ENCODE results near the gene PRR33. TPM values are rescaled to one million over a fixed set of nuclear protein-coding genes. Genes with fewer than 3 reads are reported as not detected.

PRR33 gene
- total and polyA plus RNA-seq, 7 donors: 0.13 TPM; not detected in 6

DNA sequence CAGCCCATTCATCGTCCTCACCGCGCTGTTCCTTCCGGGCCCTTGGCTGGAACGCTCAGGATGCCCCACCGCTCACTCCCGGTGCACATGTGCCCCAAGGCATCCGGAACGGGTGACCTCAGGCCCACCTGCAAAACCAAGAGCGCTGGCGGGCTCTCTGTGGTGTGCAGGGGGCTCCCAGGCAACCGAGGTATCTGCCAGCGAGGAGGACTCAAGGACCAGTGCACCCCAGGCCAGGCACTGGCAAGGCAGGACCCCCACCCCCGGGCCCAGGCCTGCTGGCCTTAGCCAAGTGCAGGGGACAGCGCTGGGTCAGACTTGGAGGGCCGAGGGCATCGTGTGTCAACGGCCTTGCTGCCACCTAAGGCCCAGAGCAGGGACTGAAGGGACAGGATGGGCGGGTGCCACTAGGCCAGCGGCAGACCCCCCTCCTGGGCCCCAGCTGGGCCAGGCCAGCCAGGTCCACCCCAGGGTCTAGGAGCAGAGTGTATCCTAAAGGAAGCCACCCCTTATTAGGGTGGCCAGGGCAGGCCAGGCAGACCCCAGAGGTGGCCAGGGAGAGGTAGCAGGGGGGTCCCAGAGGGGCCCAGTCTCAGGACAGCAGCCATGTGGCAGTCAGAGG is 36.3 kb upstream of the PRR33 start:
- WGBS, 2 donors: 83 to 84% methylated on average over 20 of the region's 20 CpGs
- DNase-seq: no peak
- H3K4me3 ChIP-seq: no peak overlapping the region

DNA sequence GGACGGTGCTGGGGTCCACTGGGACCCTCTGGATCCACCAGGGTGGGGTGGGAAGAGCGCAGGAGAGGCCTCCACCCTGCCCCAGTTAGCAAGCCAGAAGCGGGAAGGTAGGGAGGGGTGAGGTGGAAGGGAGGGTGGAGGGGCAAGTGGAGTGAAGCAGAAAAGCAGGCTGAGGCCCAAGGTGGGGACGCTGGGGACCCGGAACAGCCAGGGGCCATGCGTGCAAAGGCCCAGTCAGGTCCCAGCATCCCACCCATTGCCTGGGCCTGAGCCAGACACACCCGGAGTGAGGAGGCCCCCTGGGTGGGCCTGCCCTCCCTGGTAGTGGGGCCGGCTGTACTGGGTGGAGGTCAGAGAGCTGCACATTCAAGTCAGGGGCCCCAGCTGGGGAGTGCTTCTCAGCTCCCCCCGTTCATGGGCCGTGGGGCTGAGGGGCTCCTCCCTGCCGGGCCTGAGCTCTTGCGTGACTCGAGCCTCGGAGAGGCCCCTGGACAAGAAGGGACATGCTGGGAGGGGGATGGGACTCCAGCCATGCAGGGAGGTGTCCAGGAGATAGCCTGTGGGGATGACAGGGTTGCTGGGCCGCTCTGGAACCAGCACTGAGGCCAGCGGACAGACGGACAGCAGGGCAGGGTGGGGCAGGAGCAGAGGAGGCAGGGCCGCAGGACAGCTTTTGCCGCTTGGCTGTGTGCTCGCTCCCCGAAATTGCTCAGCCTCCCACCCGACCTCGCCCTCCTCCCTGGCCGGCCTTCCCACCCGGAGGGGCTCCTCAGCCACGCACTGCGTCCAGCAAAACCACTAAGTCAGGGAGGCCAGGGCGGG is 35.5 kb upstream of the PRR33 start:
- WGBS, 2 donors: 62 to 70% methylated on average over 28 of the region's 28 CpGs
- intact Hi-C loops (cut with DNase I): no loop called here
- no peak for DNase-seq

More for the DNA sequence above, 36.3 kb upstream of the PRR33 start:
- Histone ChIP-seq H3K4me1 (no peaks in the 10 kb centered on the region), H3K27me3 (no peaks in the 10 kb centered on the region), H3K36me3 (no peaks in the 10 kb centered on the region), H3K9me3 (no peaks in the 10 kb centered on the region), H3K27ac (peak overlapping the region in 2 of 4 donors; percentile 5 to 68)
- intact Hi-C loops (cut with DNase I): no loop called here
- TF ChIP-seq, protein P1, sequence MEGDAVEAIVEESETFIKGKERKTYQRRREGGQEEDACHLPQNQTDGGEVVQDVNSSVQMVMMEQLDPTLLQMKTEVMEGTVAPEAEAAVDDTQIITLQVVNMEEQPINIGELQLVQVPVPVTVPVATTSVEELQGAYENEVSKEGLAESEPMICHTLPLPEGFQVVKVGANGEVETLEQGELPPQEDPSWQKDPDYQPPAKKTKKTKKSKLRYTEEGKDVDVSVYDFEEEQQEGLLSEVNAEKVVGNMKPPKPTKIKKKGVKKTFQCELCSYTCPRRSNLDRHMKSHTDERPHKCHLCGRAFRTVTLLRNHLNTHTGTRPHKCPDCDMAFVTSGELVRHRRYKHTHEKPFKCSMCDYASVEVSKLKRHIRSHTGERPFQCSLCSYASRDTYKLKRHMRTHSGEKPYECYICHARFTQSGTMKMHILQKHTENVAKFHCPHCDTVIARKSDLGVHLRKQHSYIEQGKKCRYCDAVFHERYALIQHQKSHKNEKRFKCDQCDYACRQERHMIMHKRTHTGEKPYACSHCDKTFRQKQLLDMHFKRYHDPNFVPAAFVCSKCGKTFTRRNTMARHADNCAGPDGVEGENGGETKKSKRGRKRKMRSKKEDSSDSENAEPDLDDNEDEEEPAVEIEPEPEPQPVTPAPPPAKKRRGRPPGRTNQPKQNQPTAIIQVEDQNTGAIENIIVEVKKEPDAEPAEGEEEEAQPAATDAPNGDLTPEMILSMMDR (IDR thresholded peaks at IDR 0.05): no peak
- no peak for TF ChIP-seq POLR2A (IDR thresholded peaks at IDR 0.05)
- TF ChIP-seq POLR2AphosphoS5 (IDR thresholded peaks at IDR 0.05): no peak
- no peak for TF ChIP-seq EP300 (IDR thresholded peaks at IDR 0.05)

GRCh38 chr11:1926156-1927025 is 34.7 kb upstream of the PRR33 start:
- H3K27ac ChIP-seq: peak overlapping the region in 1 of 4 donors; percentile 68
- TF ChIP-seq, protein P1 (IDR thresholded peaks at IDR 0.05): no peak
- no peak for TF ChIP-seq POLR2AphosphoS5 (IDR thresholded peaks at IDR 0.05)
- TF ChIP-seq POLR2A (IDR thresholded peaks at IDR 0.05): no peak
- no peak for TF ChIP-seq EP300 (IDR thresholded peaks at IDR 0.05)
- intact Hi-C loops (cut with DNase I): no loop called here
- DNase-seq: no peak
- H3K36me3 ChIP-seq: no peaks in the 10 kb centered on the region
- no peaks in the 10 kb centered on the region for H3K4me1 ChIP-seq
- 81 to 88% methylated on average over 41 of the region's 41 CpGs for WGBS, 2 donors
- no peak overlapping the region for H3K4me3 ChIP-seq
- H3K9me3 ChIP-seq: no peaks in the 10 kb centered on the region
- no peaks in the 10 kb centered on the region for H3K27me3 ChIP-seq

More for the DNA sequence above, 35.5 kb upstream of the PRR33 start:
- Histone ChIP-seq H3K4me3 (no peak overlapping the region), H3K9me3 (no peaks in the 10 kb centered on the region), H3K4me1 (no peaks in the 10 kb centered on the region), H3K27me3 (no peaks in the 10 kb centered on the region), H3K36me3 (no peaks in the 10 kb centered on the region), H3K27ac (peak overlapping the region in 3 of 4 donors; percentile 5 to 68 (median 14))
- TF ChIP-seq POLR2AphosphoS5 (IDR thresholded peaks at IDR 0.05): no peak
- no peak for TF ChIP-seq POLR2A (IDR thresholded peaks at IDR 0.05)
- TF ChIP-seq, protein P1 (IDR thresholded peaks at IDR 0.05): no peak
- no peak for TF ChIP-seq EP300 (IDR thresholded peaks at IDR 0.05)

- no peak overlapping the region for H3K27ac ChIP-seq
- 86 to 92% methylated on average over 23 of the region's 23 CpGs for whole genome bisulfite sequencing, 2 donors
- no peaks in the 10 kb centered on the region for H3K4me1 ChIP-seq
- intact Hi-C loops (cut with DNase I): no loop called here
- no peaks in the 10 kb centered on the region for H3K36me3 ChIP-seq
- no peak for TF ChIP-seq POLR2AphosphoS5 (IDR thresholded peaks at IDR 0.05)
- no peak for TF ChIP-seq EP300 (IDR thresholded peaks at IDR 0.05)
- TF ChIP-seq POLR2A (IDR thresholded peaks at IDR 0.05): no peak
- TF ChIP-seq, protein P1 (IDR thresholded peaks at IDR 0.05): no peak
- no peak for DNase-seq
- no peaks in the 10 kb centered on the region for H3K27me3 ChIP-seq
- H3K4me3 ChIP-seq: no peak overlapping the region
- no peaks in the 10 kb centered on the region for H3K9me3 ChIP-seq
Measured at GRCh38 chr11:1925373-1926155, 33.9 kb upstream of the PRR33 start.

Data from sigmoid colon (tissue), 7 donors.